Left hindlimb (tissue), 1 donor: ENCODE data around the gene TAF11L8.
"Not testable (repeated sequence)": the region's sequence is repeated elsewhere in the genome, so short reads cannot be mapped to it uniquely, and the experiment has no call there.

Experiments used
- DNase-seq: peaks from one replicate; pipeline ENCODE4 v3.0.0-alpha.2; 2018

The TAF11L8 gene

GRCh38 chr5:17590860-17591259 is at the start of gene TAF11L8:
TSS of gene TAF11L8 (minus strand) at chr5:17590960.
- DNase-seq, result not testable (repeated sequence)

- no peak for DNase-seq
These were observed 43.4 kb upstream of the TAF11L8 start, which contains the start of gene TAF11L14 for GRCh38 chr5:17634160-17634559. TSS of gene TAF11L14 (plus strand) at chr5:17634460.

GRCh38 chr5:17631788-17632187 is 41.0 kb upstream of the TAF11L8 start, which contains the start of gene TAF11L13:
TSS of gene TAF11L13 (plus strand) at chr5:17632088.
- DNase-seq, result not testable (repeated sequence)

- no peak for DNase-seq
These were observed 34.9 kb upstream of the TAF11L8 start for GRCh38 chr5:17625686-17626085.

- DNase-seq, result no peak
These were observed 29.9 kb upstream of the TAF11L8 start for GRCh38 chr5:17620627-17621026.

GRCh38 chr5:17619354-17619753 is 28.6 kb upstream of the TAF11L8 start:
- no peak for DNase-seq

GRCh38 chr5:17614872-17615605 is 24.3 kb upstream of the TAF11L8 start:
- no peak for DNase-seq

- DNase-seq, result not testable (repeated sequence)
These were observed 19.3 kb upstream of the TAF11L8 start, which contains the start of gene TAF11L12 for GRCh38 chr5:17610092-17610491. TSS of gene TAF11L12 (plus strand) at chr5:17610392.

GRCh38 chr5:17607461-17607860 is 16.7 kb upstream of the TAF11L8 start:
- not testable (repeated sequence) for DNase-seq

- DNase-seq, result no peak
These were observed 14.2 kb upstream of the TAF11L8 start for GRCh38 chr5:17604951-17605350.

GRCh38 chr5:17603880-17604279 is 13.1 kb upstream of the TAF11L8 start, which contains the start of gene TAF11L11:
TSS of gene TAF11L11 (plus strand) at chr5:17604183.
- not testable (repeated sequence) for DNase-seq

- not testable (repeated sequence) for DNase-seq
These were observed 7.0 kb upstream of the TAF11L8 start, which contains the start of gene TAF11L10 for GRCh38 chr5:17597728-17598127. TSS of gene TAF11L10 (minus strand) at chr5:17597828.

- DNase-seq, result not testable (repeated sequence)
These were observed 3.5 kb upstream of the TAF11L8 start, which contains the start of gene TAF11L9 for GRCh38 chr5:17594255-17594654. TSS of gene TAF11L9 (minus strand) at chr5:17594394.

GRCh38 chr5:17585658-17586057 is 5.1 kb downstream of the TAF11L8 start, which contains the start of gene TAF11L7:
TSS of gene TAF11L7 (minus strand) at chr5:17585758.
- DNase-seq, result not testable (repeated sequence)
